Neural progenitor cell (in vitro differentiated cells): ENCODE measurements around the gene TTC12. TPM values are rescaled to one million over a fixed set of nuclear protein-coding genes. Genes with fewer than 3 reads are reported as not detected.
A peak's percentile ranks its signal among the peaks of the same experiment; 100 is the strongest.
"Not testable (repeated sequence)": the region's sequence is repeated elsewhere in the genome, so short reads cannot be mapped to it uniquely, and the experiment has no call there.

ENCODE experiments used
- DNase-seq: peaks from one replicate; pipeline ENCODE4 v3.0.0-alpha.2; 2016; ENCODE audit warnings: low spot score
- H2AFZ ChIP-seq: fragments of 200-600 bp; sonication (generic); replicated peaks from 2 replicates; pipeline ENCODE4 v1.6.1; 2016; ENCODE audit warnings: antibody characterized with exemption
- H3F3A ChIP-seq: fragments of 200-600 bp; sonication (generic); 2 replicates; pipeline ENCODE4 v1.6.1; 2016; ENCODE audit warnings: antibody characterized with exemption, low read depth
- H3K27ac ChIP-seq: fragments of 200-600 bp; sonication (generic); 2 replicates; pipeline ENCODE4 v1.5.1; 2016; ENCODE audit warnings: mild to moderate bottlenecking
- H3K27me3 ChIP-seq: fragments of 200-600 bp; sonication (generic); 2 replicates; pipeline ENCODE4 v1.6.1; 2016; ENCODE audit warnings: mild to moderate bottlenecking, moderate library complexity
- H3K36me3 ChIP-seq: fragments of 200-600 bp; sonication (generic); 2 replicates; pipeline ENCODE4 v1.5.1; 2016
- H3K4me1 ChIP-seq: fragments of 200-600 bp; sonication (generic); 2 replicates; pipeline ENCODE4 v1.6.1; 2016; ENCODE audit warnings: mixed run types
- H3K4me2 ChIP-seq: fragments of 200-600 bp; sonication (generic); 2 replicates; pipeline ENCODE4 v1.6.1; 2016
- H3K4me3 ChIP-seq: fragments of 200-600 bp; sonication (generic); 2 replicates; pipeline ENCODE4 v1.5.1; 2016
- H3K79me2 ChIP-seq: fragments of 200-600 bp; sonication (generic); 2 replicates; pipeline ENCODE4 v1.6.1; 2016; ENCODE audit warnings: low read depth
- H3K9ac ChIP-seq: fragments of 200-600 bp; sonication (generic); 2 replicates; pipeline ENCODE4 v1.6.1; 2016
- H3K9me3 ChIP-seq: fragments of 200-600 bp; sonication (generic); 2 replicates; pipeline ENCODE4 v1.5.1; 2016; ENCODE audit warnings: low read depth
- H4K20me1 ChIP-seq: fragments of 200-600 bp; sonication (generic); 2 replicates; pipeline ENCODE4 v1.6.1; 2016; ENCODE audit warnings: low read depth
- H3K27ac Mint-ChIP-seq: 3 replicates; pipeline ENCODE4 v1.8.0; 2021; ENCODE audit warnings: mixed read lengths
- H3K27me3 Mint-ChIP-seq: 2 replicates; pipeline ENCODE4 v1.8.0; 2022; ENCODE audit warnings: low read depth, mild to moderate bottlenecking, inconsistent platforms, moderate library complexity, mixed read lengths; ENCODE audit not compliant: insufficient read depth
- H3K36me3 Mint-ChIP-seq: 3 replicates; pipeline ENCODE4 v1.8.0; 2021; ENCODE audit warnings: mixed read lengths
- H3K4me1 Mint-ChIP-seq: 3 replicates; pipeline ENCODE4 v1.8.0; 2021; ENCODE audit warnings: mixed read lengths
- H3K4me3 Mint-ChIP-seq: 3 replicates; pipeline ENCODE4 v1.8.0; 2021; ENCODE audit warnings: mild to moderate bottlenecking, moderate library complexity, mixed read lengths
- H3K9me3 Mint-ChIP-seq: 3 replicates; pipeline ENCODE4 v1.8.0; 2020; ENCODE audit warnings: mixed read lengths
- CTCF ChIP-seq: fragments of 200-600 bp; sonication (generic); IDR thresholded peaks from 2 replicates; pipeline ENCODE4 v1.5.1; 2017; ENCODE audit warnings: antibody characterized with exemption, mild to moderate bottlenecking
- EZH2 ChIP-seq: fragments of 200-600 bp; sonication (generic); IDR thresholded peaks from 2 replicates; pipeline ENCODE4 v1.6.1; 2017; ENCODE audit warnings: antibody characterized with exemption, mild to moderate bottlenecking, moderate library complexity
- EZH2phosphoT487 ChIP-seq: fragments of 200-600 bp; sonication (generic); IDR thresholded peaks from 2 replicates; pipeline ENCODE4 v1.6.1; 2017; ENCODE audit warnings: antibody characterized with exemption
- total RNA-seq: library from RNA; depleted of rRNA; stranded (reverse); fragments of >200 nt; gene quantifications from 2 replicates; pipeline ENCODE4 v1.2.3, GENCODE V29; 2015; ENCODE audit warnings: low replicate concordance

Gene TTC12
- total RNA-seq, 1 donor from 2014 or later = 33.4 TPM

- Histone ChIP-seq H3K4me2 (no peak overlapping the region), H3K4me3 (no peak overlapping the region), H3K9me3 (no peaks in the 10 kb centered on the region), H3K9ac (no peak overlapping the region), H4K20me1 (no peaks in the 10 kb centered on the region), H3K79me2 (no peaks in the 10 kb centered on the region), H3K27ac (no peak overlapping the region), H3F3A (no peaks in the 10 kb centered on the region), H3K4me1 (peaks cover 9% of the 10 kb centered on the region), H2AFZ (peak overlapping the region; percentile 27), H3K36me3 (no peaks in the 10 kb centered on the region), H3K27me3 (no peaks in the 10 kb centered on the region)
- Mint-ChIP-seq H3K36me3 (no peaks in the 10 kb centered on the region), H3K9me3 (no peaks in the 10 kb centered on the region), H3K4me3 (no peak overlapping the region), H3K27ac (no peak overlapping the region), H3K4me1 (peaks cover 8% of the 10 kb centered on the region), H3K27me3 (peaks cover 5% of the 10 kb centered on the region)
- TF ChIP-seq CTCF = peak; percentile 89
- TF ChIP-seq EZH2 = no peak
- no peak for TF ChIP-seq EZH2phosphoT487
- peak; percentile 85 for DNase-seq
These were observed 24.8 kb upstream of the TTC12 start for GRCh38 chr11:113289431-113290187.

- H3K9ac ChIP-seq = no peak overlapping the region
- no peak overlapping the region for H2AFZ ChIP-seq
- H3K4me2 ChIP-seq = no peak overlapping the region
- H3K9me3 Mint-ChIP-seq = no peaks in the 10 kb centered on the region
- no peaks in the 10 kb centered on the region for H3K79me2 ChIP-seq
- no peak overlapping the region for H3K27ac Mint-ChIP-seq
- no peaks in the 10 kb centered on the region for H3K9me3 ChIP-seq
- H4K20me1 ChIP-seq = no peaks in the 10 kb centered on the region
- no peak overlapping the region for H3K4me3 ChIP-seq
- no peaks in the 10 kb centered on the region for H3F3A ChIP-seq
- no peak overlapping the region for H3K4me3 Mint-ChIP-seq
- peaks cover 5% of the 10 kb centered on the region for H3K4me1 Mint-ChIP-seq
- H3K27ac ChIP-seq = no peak overlapping the region
- DNase-seq = no peak
- no peak for TF ChIP-seq EZH2phosphoT487
- no peaks in the 10 kb centered on the region for H3K36me3 ChIP-seq
- H3K27me3 Mint-ChIP-seq = no peaks in the 10 kb centered on the region
- H3K4me1 ChIP-seq = peaks cover 9% of the 10 kb centered on the region
- H3K27me3 ChIP-seq = no peaks in the 10 kb centered on the region
- H3K36me3 Mint-ChIP-seq = no peaks in the 10 kb centered on the region
These were observed 20.4 kb upstream of the TTC12 start for GRCh38 chr11:113293936-113294335.

- no peaks in the 10 kb centered on the region for H3K27me3 Mint-ChIP-seq
- no peak for TF ChIP-seq EZH2
- TF ChIP-seq EZH2phosphoT487 = no peak
- TF ChIP-seq CTCF = no peak
- no peak overlapping the region for H3K4me2 ChIP-seq
- no peak overlapping the region for H3K27ac ChIP-seq
- no peaks in the 10 kb centered on the region for H3K36me3 Mint-ChIP-seq
- H2AFZ ChIP-seq = peak overlapping the region; percentile 5
- H3K4me3 Mint-ChIP-seq = no peak overlapping the region
- peaks cover 9% of the 10 kb centered on the region for H3K4me1 ChIP-seq
- no peak overlapping the region for H3K4me3 ChIP-seq
- no peaks in the 10 kb centered on the region for H3K9me3 ChIP-seq
- no peaks in the 10 kb centered on the region for H3K9me3 Mint-ChIP-seq
- no peak for DNase-seq
- H3K79me2 ChIP-seq = no peaks in the 10 kb centered on the region
- no peak overlapping the region for H3K27ac Mint-ChIP-seq
- H3K27me3 ChIP-seq = no peaks in the 10 kb centered on the region
- peaks cover 5% of the 10 kb centered on the region for H3K4me1 Mint-ChIP-seq
- H3K36me3 ChIP-seq = no peaks in the 10 kb centered on the region
- H3K9ac ChIP-seq = no peak overlapping the region
- no peaks in the 10 kb centered on the region for H4K20me1 ChIP-seq
- H3F3A ChIP-seq = no peaks in the 10 kb centered on the region
These were observed 18.4 kb upstream of the TTC12 start for GRCh38 chr11:113295993-113296392.

- Mint-ChIP-seq H3K4me3 (no peak overlapping the region), H3K9me3 (no peaks in the 10 kb centered on the region), H3K36me3 (no peaks in the 10 kb centered on the region), H3K4me1 (peaks cover 5% of the 10 kb centered on the region), H3K27ac (no peak overlapping the region), H3K27me3 (no peaks in the 10 kb centered on the region)
- H3K27ac ChIP-seq = no peak overlapping the region
- no peak overlapping the region for H3K4me3 ChIP-seq
- no peak overlapping the region for H3K9ac ChIP-seq
- no peaks in the 10 kb centered on the region for H4K20me1 ChIP-seq
- no peaks in the 10 kb centered on the region for H3K79me2 ChIP-seq
- peak overlapping the region; percentile 5 for H2AFZ ChIP-seq
- TF ChIP-seq EZH2phosphoT487 (no peak), CTCF (no peak), EZH2 (no peak)
- H3F3A ChIP-seq = no peaks in the 10 kb centered on the region
- H3K4me2 ChIP-seq = no peak overlapping the region
- peaks cover 9% of the 10 kb centered on the region for H3K4me1 ChIP-seq
- H3K27me3 ChIP-seq = no peaks in the 10 kb centered on the region
- no peak for DNase-seq
- no peaks in the 10 kb centered on the region for H3K36me3 ChIP-seq
- no peaks in the 10 kb centered on the region for H3K9me3 ChIP-seq
These were observed 17.8 kb upstream of the TTC12 start for GRCh38 chr11:113296447-113297205.

GRCh38 chr11:113298496-113298895 lies 15.9 kb upstream of the TTC12 start:
- H3K27me3 ChIP-seq, H3K36me3 Mint-ChIP-seq, H3K9me3 ChIP-seq, H3K4me1 ChIP-seq, H2AFZ ChIP-seq, H3K4me2 ChIP-seq, H3K4me1 Mint-ChIP-seq, H3K9ac ChIP-seq, H4K20me1 ChIP-seq, DNase-seq, H3F3A ChIP-seq, H3K4me3 Mint-ChIP-seq, H3K4me3 ChIP-seq, H3K79me2 ChIP-seq, H3K27ac ChIP-seq, H3K27me3 Mint-ChIP-seq, H3K36me3 ChIP-seq, H3K27ac Mint-ChIP-seq, H3K9me3 Mint-ChIP-seq: not testable (repeated sequence)
